Body of pancreas (tissue), 4 donors: ENCODE results near the gene GNB1. TPM values are rescaled to one million over a fixed set of nuclear protein-coding genes. Genes with fewer than 3 reads are reported as not detected.

ENCODE experiments used
- ATAC-seq: fragments of 150-250 bp; one replicate; pipeline ENCODE4 v1.9.1; 2016
- DNase-seq, 4 donors: peaks; one replicate each; pipeline ENCODE4 v3.0.0-alpha.2; 2019
- H3K27ac ChIP-seq, 4 donors: fragments of 200-600 bp; sonication (generic); 1 replicate in 3 of 4; 2 replicates in 1 of 4; pipeline versions ENCODE4 v1.5.1 to v1.6.1; 2016 to 2019; ENCODE audit warnings: mild to moderate bottlenecking in 1 of 4, mixed read lengths in 1 of 4, moderate library complexity in 1 of 4
- H3K27me3 ChIP-seq, 2 donors: fragments of 200-600 bp; sonication (generic); one replicate each; pipeline ENCODE4 v1.6.0; 2016; ENCODE audit warnings: mild to moderate bottlenecking in 1 of 2
- H3K36me3 ChIP-seq, 2 donors: fragments of 200-600 bp; sonication (generic); replicated peaks in 1 of 2; 2 replicates each; pipeline ENCODE4 v1.5.1; 2016; ENCODE audit warnings: low read depth in 2 of 2; ENCODE audit not compliant: insufficient read depth in 1 of 2
- H3K4me1 ChIP-seq: fragments of 200-600 bp; sonication (generic); one replicate; pipeline ENCODE4 v1.6.0; 2016
- H3K4me3 ChIP-seq, 2 donors: fragments of 200-600 bp; sonication (generic); 1 replicate in 1 of 2; 2 replicates in 1 of 2; pipeline ENCODE4 v1.5.1; 2016 to 2019
- H3K9me3 ChIP-seq, 3 donors: fragments of 200-600 bp; sonication (generic); 1 replicate in 2 of 3; 2 replicates in 1 of 3; pipeline ENCODE4 v1.5.1; 2016
- CTCF ChIP-seq, 7 experiments: fragments of 450-650 bp in 4 of 7; fragments of 200-600 bp in 3 of 7; sonication (generic) in 3 of 7; IDR thresholded peaks; one replicate each; pipeline ENCODE4 v1.5.1; 2016 to 2019; ENCODE audit warnings: antibody characterized with exemption in 7 of 7
- POLR2A ChIP-seq, 3 donors: fragments of 450-650 bp; IDR thresholded peaks; one replicate each; pipeline ENCODE4 v1.6.1; 2016; ENCODE audit warnings: antibody characterized with exemption in 3 of 3, mild to moderate bottlenecking in 2 of 3
- WGBS, 2 donors: methylation state at CpG; one replicate each; pipeline ENCODE4 v1.1.5; 2017; 5-methylcytosine and 5-hydroxymethylcytosine counted together
- intact Hi-C: fragments of 100-400 bp; cut with DNase I; formaldehyde crosslinking; loops from one replicate; pipeline ENCODE4 v1.15.1; 2023
- total RNA-seq, 2 donors: library from RNA; depleted of rRNA; stranded (reverse); fragments of >200 nt; gene quantifications; one replicate each; pipeline ENCODE4 v1.1.0, GENCODE V29; 2016

GNB1 gene
- total RNA-seq, 2 donors from 2014 or later, result 71.3 to 79.1 TPM

GRCh38 chr1:1846386-1846918, 44.4 kb downstream of the GNB1 start:
- Histone ChIP-seq H3K4me3 (no peak overlapping the region), H3K36me3 (no peaks in the 10 kb centered on the region), H3K27ac (peak overlapping the region in 3 of 4 donors; percentile 21 to 68 (median 60)), H3K9me3 (no peaks in the 10 kb centered on the region), H3K4me1 (peaks cover 25% of the 10 kb centered on the region), H3K27me3 (no peaks in the 10 kb centered on the region)
- 85 to 99% methylated on average over 5 of the region's 5 CpGs for WGBS, 2 donors
- no peak for TF ChIP-seq CTCF (IDR thresholded peaks at IDR 0.05)
- no peak for TF ChIP-seq POLR2A (IDR thresholded peaks at IDR 0.05)
- ATAC-seq, result no peak
- DNase-seq, result no peak
- intact Hi-C loops, result no loop called here

DNA sequence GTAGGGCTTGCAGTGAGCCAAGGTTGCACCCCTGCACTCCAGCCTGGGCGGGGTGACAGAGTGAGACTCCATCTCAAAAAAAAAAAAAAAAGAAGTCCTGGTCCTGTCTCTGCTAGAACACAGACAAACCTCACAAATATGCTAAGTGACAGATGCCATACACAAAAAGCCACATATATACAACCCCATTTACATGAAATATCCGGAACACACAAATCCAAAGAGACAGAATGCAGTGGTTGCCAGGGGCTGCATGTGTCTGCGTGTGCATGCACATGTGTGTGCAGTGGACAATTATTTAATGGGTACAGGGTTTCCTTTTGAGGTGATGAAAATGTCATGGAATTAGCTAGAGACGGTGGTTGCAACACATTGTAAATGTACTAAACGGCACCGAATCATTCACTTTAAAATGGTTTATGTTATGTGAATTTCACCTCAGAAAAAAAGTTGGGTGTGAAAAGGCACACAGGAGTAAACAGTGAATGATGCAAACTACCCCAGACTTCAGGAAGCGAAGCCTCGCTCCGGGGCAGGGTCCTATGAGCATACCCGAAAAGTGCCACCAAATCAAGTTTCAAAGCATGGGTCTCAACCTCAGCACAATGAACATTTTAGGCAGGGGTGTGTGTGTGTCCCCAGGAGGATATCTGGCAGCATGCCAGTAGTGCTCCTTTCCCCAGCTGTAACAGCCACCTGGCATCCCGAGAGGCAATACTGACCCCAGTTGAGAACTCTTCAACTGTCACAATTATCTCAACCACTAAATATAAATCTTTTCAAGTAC, 48.3 kb downstream of the GNB1 start:
- Histone ChIP-seq H3K4me1 (peaks cover 18% of the 10 kb centered on the region), H3K9me3 (no peaks in the 10 kb centered on the region), H3K27ac (no peak overlapping the region), H3K4me3 (no peak overlapping the region), H3K36me3 (no peaks in the 10 kb centered on the region), H3K27me3 (no peaks in the 10 kb centered on the region)
- intact Hi-C loops, result no loop called here
- ATAC-seq (no peak), DNase-seq (peak in 1 of 4 donors; percentile 26)
- WGBS, 2 donors, result 82 to 87% methylated on average over 11 of the region's 11 CpGs
- no peak for TF ChIP-seq CTCF (IDR thresholded peaks at IDR 0.05)
- TF ChIP-seq POLR2A (IDR thresholded peaks at IDR 0.05), result no peak

DNA sequence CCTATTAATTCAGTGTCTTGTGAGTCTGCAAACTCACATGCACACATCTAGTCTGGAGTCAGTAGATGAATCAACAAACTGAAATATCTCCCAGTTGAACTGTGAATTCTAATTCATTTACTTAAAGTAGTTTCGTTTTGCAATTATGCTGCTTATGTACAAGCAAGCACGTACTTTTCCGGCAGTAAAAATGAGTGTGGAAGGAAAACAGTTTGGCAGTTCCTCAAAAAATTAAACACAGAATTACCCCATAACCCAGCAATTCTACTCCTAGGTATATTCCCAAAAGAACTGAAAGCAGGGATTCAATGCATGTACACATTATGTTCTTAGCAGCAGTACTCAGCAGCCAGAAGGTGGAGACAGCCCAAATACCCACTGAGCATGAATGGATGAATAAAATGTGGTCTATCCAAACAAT, 49.3 kb downstream of the GNB1 start:
- 58 to 92% methylated on average over 3 of the region's 3 CpGs for WGBS, 2 donors
- H3K4me1 ChIP-seq, result peaks cover 9% of the 10 kb centered on the region
- ATAC-seq (no peak), DNase-seq (no peak)
- intact Hi-C loops, result no loop called here
- H3K27me3 ChIP-seq, result no peaks in the 10 kb centered on the region
- H3K36me3 ChIP-seq, result no peaks in the 10 kb centered on the region
- H3K9me3 ChIP-seq, result no peaks in the 10 kb centered on the region
- no peak overlapping the region for H3K27ac ChIP-seq
- no peak overlapping the region for H3K4me3 ChIP-seq
- TF ChIP-seq POLR2A (IDR thresholded peaks at IDR 0.05), result no peak
- no peak for TF ChIP-seq CTCF (IDR thresholded peaks at IDR 0.05)

- H3K9me3 ChIP-seq, result no peaks in the 10 kb centered on the region
- ATAC-seq (no peak), DNase-seq (no peak)
- intact Hi-C loops, result loop anchor here (10.0 kb wide), 1 partner anchor 45 kb away; no protein-coding TSS in a partner anchor
- H3K27ac ChIP-seq, result no peak overlapping the region
- peaks cover 0 to 2% of the 10 kb centered on the region in 2 donors for H3K36me3 ChIP-seq
- no peak overlapping the region for H3K4me3 ChIP-seq
- no peaks in the 10 kb centered on the region for H3K27me3 ChIP-seq
- 90 to 95% methylated on average over 10 of the region's 10 CpGs for WGBS, 2 donors
- TF ChIP-seq POLR2A (IDR thresholded peaks at IDR 0.05), result no peak
- TF ChIP-seq CTCF (IDR thresholded peaks at IDR 0.05), result no peak
- H3K4me1 ChIP-seq, result no peaks in the 10 kb centered on the region
Observed at GRCh38 chr1:1839311-1839965, 51.4 kb downstream of the GNB1 start.
